H1 (cell line): Measurements from ENCODE around the gene SMTNL2.
A peak's percentile ranks its signal among the peaks of the same experiment; 100 is the strongest.

Experiments used
- CBX8 ChIP-seq: fragments of 300-800, 300-1000 bp; sonication (generic); IDR thresholded peaks from 2 replicates; pipeline ENCODE4 v1.7.1; 2016; ENCODE audit warnings: low read depth, low read length, borderline replicate concordance
- CHD2 ChIP-seq: IDR thresholded peaks from 2 replicates; pipeline ENCODE4 v1.6.1; 2012; ENCODE audit warnings: low read length, improper control_type of control experiment
- CREB1 ChIP-seq: IDR thresholded peaks from 2 replicates; pipeline ENCODE4 v1.6.1; 2012; ENCODE audit warnings: inconsistent platforms
- CTCF ChIP-seq, 3 experiments: IDR thresholded peaks; 1 replicate in 2 of 3; 2 replicates in 1 of 3; pipeline versions ENCODE4 v1.5.1 to v1.6.1; 2011; ENCODE audit warnings: low read length in 3 of 3, mild to moderate bottlenecking in 3 of 3, inconsistent platforms in 2 of 3, low read depth in 1 of 3, moderate library complexity in 1 of 3; ENCODE audit not compliant: insufficient read depth in 1 of 3; ENCODE audit errors: control extremely low read depth in 1 of 3
- EP300 ChIP-seq, 2 experiments: IDR thresholded peaks; 1 replicate in 1 of 2; 2 replicates in 1 of 2; pipeline ENCODE4 v1.6.1; 2011 to 2012; ENCODE audit warnings: low read depth in 2 of 2, low read length in 2 of 2, mild to moderate bottlenecking in 2 of 2, borderline replicate concordance in 1 of 2, inconsistent platforms in 1 of 2, moderate library complexity in 1 of 2
- POLR2A ChIP-seq, 2 experiments: IDR thresholded peaks; 1 replicate in 1 of 2; 2 replicates in 1 of 2; pipeline ENCODE4 v1.6.1; 2011; ENCODE audit warnings: low read depth in 2 of 2, low read length in 2 of 2, mild to moderate bottlenecking in 2 of 2; ENCODE audit errors: control extremely low read depth in 1 of 2
- POLR2AphosphoS5 ChIP-seq: IDR thresholded peaks from 2 replicates; pipeline ENCODE4 v1.6.1; 2011; ENCODE audit warnings: low read depth, low read length

DNA sequence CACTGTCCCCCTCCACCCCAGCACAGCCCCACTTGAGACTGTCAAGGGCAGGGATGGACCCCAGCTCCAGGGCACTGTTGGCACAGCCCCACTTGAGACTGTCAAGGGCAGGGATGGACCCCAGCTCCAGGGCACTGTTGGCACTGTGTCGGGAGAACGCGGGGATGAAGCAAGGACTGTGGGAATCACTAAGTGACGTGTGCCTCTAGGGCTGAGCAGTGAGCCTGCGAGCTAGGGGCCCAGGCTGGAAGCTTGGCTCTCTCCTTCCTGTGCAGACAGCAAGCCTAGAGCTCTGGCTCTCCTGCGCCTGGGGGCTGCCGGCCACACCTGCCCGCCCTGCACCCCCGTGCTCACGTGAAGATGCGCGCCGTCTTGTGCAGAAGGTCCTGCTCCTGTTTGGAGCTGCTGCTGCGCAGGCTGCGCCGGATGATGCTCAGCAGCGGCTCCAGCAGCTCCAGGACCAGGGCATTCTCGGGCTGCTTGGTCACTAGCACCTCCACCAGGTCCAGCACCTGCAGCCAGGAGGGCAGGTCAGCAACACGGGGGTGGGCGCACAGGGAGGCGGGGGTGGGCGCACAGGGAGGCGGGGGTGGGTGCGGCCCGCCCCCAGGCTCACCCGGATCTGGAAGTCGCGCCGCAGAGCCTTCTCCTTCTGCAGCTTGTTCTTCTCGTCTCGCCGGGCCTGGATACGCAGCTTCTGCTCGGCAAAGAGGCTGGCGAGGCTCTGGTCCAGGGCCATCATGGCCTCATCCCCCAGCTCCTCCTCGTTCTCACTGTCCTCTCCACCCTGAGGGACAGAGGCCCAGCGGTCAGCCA is 40.0 kb upstream of the SMTNL2 start:
- 0 out of 2 replicates have a peak, but pooled peaks have one; percentile 6 for TF ChIP-seq POLR2AphosphoS5
- no peak for TF ChIP-seq EP300 (IDR thresholded peaks at IDR 0.05; ENCODE audit: borderline replicate concordance in 1 of 2, low read depth in 2 of 2, low read length in 2 of 2)
- TF ChIP-seq CTCF (IDR thresholded peaks at IDR 0.05; ENCODE audit: control extremely low read depth in 1 of 3, insufficient read depth in 1 of 3, low read depth in 1 of 3, low read length in 3 of 3), result no peak
- no peak for TF ChIP-seq CHD2
- TF ChIP-seq POLR2A (IDR thresholded peaks at IDR 0.05; ENCODE audit: control extremely low read depth in 1 of 2, low read depth in 2 of 2, low read length in 2 of 2), result no peak
- no peak for TF ChIP-seq CBX8
- no peak for TF ChIP-seq CREB1
